HEK293 (cell line): ENCODE results near the gene SP6.

Experiments
- CTCF ChIA-PET: fragments of 350-600 bp; formaldehyde crosslinking; extraction: SDS; loops from one replicate; lab custom pipeline; 2021; ENCODE audit warnings: antibody characterized with exemption; lab: Yijun Ruan, JAX
- POLR2A ChIA-PET: fragments of 300-600 bp; formaldehyde crosslinking; extraction: SDS; loops from one replicate; lab custom pipeline; 2020; ENCODE audit warnings: antibody characterized with exemption, inconsistent platforms; lab: Yijun Ruan, JAX
- H3K27ac ChIP-seq: fragments of 200-500 bp; sonication (Bioruptor generic); 2 replicates; pipeline ENCODE4 v1.5.1; 2014; ENCODE audit warnings: low read depth, low read length, control low read depth, inconsistent platforms; ENCODE audit errors: extremely low read depth
- H3K36me3 ChIP-seq, 2 experiments: fragments of 200-500 bp in 1 of 2; sonication (Bioruptor generic) in 1 of 2; 1 replicate in 1 of 2; 2 replicates in 1 of 2; pipeline ENCODE4 v1.5.1; 2014 to 2017; ENCODE audit warnings: inconsistent platforms in 2 of 2, low read length in 2 of 2; ENCODE audit not compliant: control insufficient read depth in 2 of 2, insufficient read depth in 1 of 2
- H3K4me1 ChIP-seq: fragments of 200-500 bp; sonication (Bioruptor generic); 2 replicates; pipeline ENCODE4 v1.5.1; 2014; ENCODE audit warnings: mild to moderate bottlenecking, low read length, inconsistent platforms; ENCODE audit not compliant: control insufficient read depth, insufficient read depth
- H3K4me3 ChIP-seq: 2 replicates; pipeline ENCODE4 v1.5.1; 2011; ENCODE audit warnings: low read depth, mild to moderate bottlenecking, control low read depth, low read length, moderate library complexity
- H3K9me3 ChIP-seq: fragments of 200-500 bp; sonication (Bioruptor generic); 2 replicates; pipeline ENCODE4 v1.5.1; 2014; ENCODE audit warnings: low read depth, low read length, inconsistent platforms; ENCODE audit not compliant: control insufficient read depth, insufficient read depth
- INSM2 ChIP-seq: fragments of 450-650 bp; formaldehyde crosslinking; IDR thresholded peaks from 2 replicates; pipeline ENCODE4 v1.5.1; 2016; ENCODE audit warnings: missing biosample characterization, missing genetic modification characterization
- PRDM2 ChIP-seq: fragments of 450-650 bp; formaldehyde crosslinking; IDR thresholded peaks from 2 replicates; pipeline ENCODE4 v1.5.1; 2016; ENCODE audit warnings: missing biosample characterization, missing genetic modification characterization, borderline replicate concordance
- REST ChIP-seq: fragments of 450-650 bp; formaldehyde crosslinking; IDR thresholded peaks from 2 replicates; pipeline ENCODE4 v1.5.1; 2016; ENCODE audit warnings: missing biosample characterization, missing genetic modification characterization
- SETDB1 ChIP-seq: IDR thresholded peaks from one replicate; pipeline ENCODE4 v1.6.1; 2017; ENCODE audit warnings: mild to moderate bottlenecking, low read length, moderate library complexity, mixed read lengths; ENCODE audit not compliant: insufficient read length
- TCF7L2 ChIP-seq: IDR thresholded peaks from 2 replicates; pipeline ENCODE4 v1.6.1; 2011; ENCODE audit warnings: low read depth, mild to moderate bottlenecking, inconsistent platforms, low read length, moderate library complexity, borderline replicate concordance
- ZBTB17 ChIP-seq: fragments of 450-650 bp; formaldehyde crosslinking; IDR thresholded peaks from 2 replicates; pipeline ENCODE4 v1.5.1; 2016; ENCODE audit warnings: missing biosample characterization, missing genetic modification characterization
- ZNF174 ChIP-seq: fragments of 450-650 bp; formaldehyde crosslinking; IDR thresholded peaks from 2 replicates; pipeline ENCODE4 v1.5.0; 2017; ENCODE audit warnings: missing biosample characterization, mild to moderate bottlenecking, missing genetic modification characterization
- ZNF354C ChIP-seq: fragments of 450-650 bp; formaldehyde crosslinking; IDR thresholded peaks from 2 replicates; pipeline ENCODE4 v1.5.1; 2016; ENCODE audit warnings: missing biosample characterization, missing genetic modification characterization, low read depth, borderline replicate concordance
- ZNF610 ChIP-seq: fragments of 450-650 bp; formaldehyde crosslinking; IDR thresholded peaks from 2 replicates; pipeline ENCODE4 v1.5.1; 2016; ENCODE audit warnings: missing biosample characterization, missing genetic modification characterization, borderline replicate concordance

Gene SP6

GRCh38 chr17:47846716-47847340 is 4.1 kb downstream of the SP6 start:
- no peak overlapping the region for H3K4me3 ChIP-seq
- POLR2A ChIA-PET = interaction anchor here (0.5 to 4.4 kb wide), 2 partner anchors 34 to 49 kb away, joined by 5 to 15 read pairs; partner anchors contain the start of gene SP2
- H3K27ac ChIP-seq = no peak overlapping the region
- CTCF ChIA-PET = interaction anchor here (0.6 to 19.4 kb wide), 5 partner anchors 9 to 171 kb away, joined by 3 to 837 read pairs (median 3); partner anchors contain the start of genes CDK5RAP3 and SP2
- peak; percentile 38; the same call in 1 of the 2 replicates for TF ChIP-seq TCF7L2
- TF ChIP-seq SETDB1 = no peak
- peaks cover 0 to 4% of the 10 kb centered on the region in 2 experiments; a peak in 1 of 3 replicates for H3K36me3 ChIP-seq
- H3K4me1 ChIP-seq = peaks cover 4% of the 10 kb centered on the region; the same call in 1 of the 2 replicates
- H3K9me3 ChIP-seq = no peaks in the 10 kb centered on the region

GRCh38 chr17:47845716-47846075 is 5.3 kb downstream of the SP6 start:
- Histone ChIP-seq H3K36me3 (peaks cover 0 to 4% of the 10 kb centered on the region in 2 experiments; a peak in 1 of 3 replicates), H3K4me1 (peaks cover 4% of the 10 kb centered on the region; the same call in 1 of the 2 replicates), H3K9me3 (no peaks in the 10 kb centered on the region), H3K4me3 (no peak overlapping the region), H3K27ac (no peak overlapping the region)
- ChIA-PET POLR2A (interaction anchor here (0.7 to 4.4 kb wide), 3 partner anchors 11 to 50 kb away, joined by 3 to 15 read pairs (median 4); partner anchors contain the start of gene SP2), CTCF (interaction anchor here (0.5 to 19.4 kb wide), 10 partner anchors 8 to 336 kb away, joined by 3 to 837 read pairs (median 5); partner anchors contain the start of genes SP2 and SP6)
- no peak for TF ChIP-seq ZNF174
- no peak for TF ChIP-seq ZNF610 (tag by site-specific recombination)
- no peak for TF ChIP-seq ZNF354C (tag by site-specific recombination)
- no peak for TF ChIP-seq ZBTB17 (tag by site-specific recombination)
- no peak for TF ChIP-seq REST (tag by site-specific recombination)
- no peak for TF ChIP-seq PRDM2 (tag by site-specific recombination)
- no peak for TF ChIP-seq INSM2
